ENCODE results near the gene ECD.
A peak's percentile ranks its signal among the peaks of the same experiment; 100 is the strongest.
"Not testable (repeated sequence)": the region's sequence is repeated elsewhere in the genome, so short reads cannot be mapped to it uniquely, and the experiment has no call there.

ECD gene

DNA sequence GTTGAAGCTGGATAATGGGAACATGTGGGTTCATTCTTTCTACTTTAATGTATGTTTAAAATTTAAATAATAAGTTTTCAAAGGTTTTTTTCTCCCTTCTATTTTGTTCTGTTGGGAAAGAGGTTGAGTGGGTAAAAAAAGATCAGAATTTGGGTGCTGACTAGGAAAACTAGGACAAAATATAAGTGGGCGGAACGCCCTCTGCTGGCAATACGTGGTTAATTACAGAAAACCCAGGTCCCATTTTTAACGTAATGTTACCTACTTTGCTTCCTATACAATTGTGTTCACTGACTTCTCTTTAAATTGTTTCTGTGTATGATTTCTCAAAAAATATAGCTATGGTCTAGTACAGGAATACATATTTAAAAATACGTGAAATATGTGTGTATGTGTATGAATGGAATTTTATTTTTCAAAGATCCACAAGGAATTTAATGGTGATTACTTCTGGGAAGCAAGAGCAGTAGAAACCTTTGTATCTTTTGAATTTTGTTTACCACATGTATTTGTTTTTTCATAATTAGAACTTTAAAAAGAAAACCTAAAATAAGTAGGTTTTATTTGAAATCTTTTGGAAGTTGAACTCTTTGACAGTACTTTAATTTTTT lies 8.7 kb downstream of the ECD start:
- peak; percentile 12 to 50 (median 35) for DNase-seq

DNA sequence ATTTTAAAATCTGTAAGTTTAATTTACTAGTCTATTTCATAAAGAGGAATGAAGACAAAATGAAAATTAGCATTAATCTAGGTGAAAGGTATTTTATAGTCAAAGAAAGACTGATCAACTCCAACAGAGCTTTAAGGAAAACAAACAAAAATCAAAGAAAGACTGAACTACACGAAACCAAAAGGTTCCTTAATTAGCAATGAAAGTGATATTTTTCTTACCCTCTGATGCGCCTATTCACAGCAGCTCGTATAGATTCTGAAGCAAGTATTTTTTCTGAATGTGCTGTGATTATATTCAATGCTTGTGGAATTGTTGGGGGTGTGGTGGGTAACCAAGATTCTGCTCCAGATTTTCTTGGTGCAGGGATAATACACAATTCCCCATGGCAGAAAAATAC lies 11.8 kb downstream of the ECD start:
- DNase-seq: no peak

DNA sequence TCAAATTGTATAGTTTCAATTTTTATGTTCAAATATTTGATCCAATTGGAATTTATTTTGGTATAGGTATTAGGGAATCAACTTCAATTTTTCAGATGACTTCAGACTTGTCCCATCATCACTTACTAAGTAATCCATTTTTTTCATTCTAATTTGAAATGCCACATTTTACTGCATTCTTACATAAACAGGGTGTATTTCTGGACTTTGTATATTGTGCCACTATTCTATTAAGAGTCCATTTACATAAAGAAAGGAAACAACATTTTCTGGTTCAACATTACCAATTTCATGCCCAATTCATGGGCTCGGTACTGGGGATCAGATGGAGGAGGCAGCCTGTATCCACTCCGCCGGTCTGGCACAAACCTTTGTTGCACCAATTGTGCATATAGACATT lies 15.8 kb downstream of the ECD start:
- DNase-seq: no peak

DNA sequence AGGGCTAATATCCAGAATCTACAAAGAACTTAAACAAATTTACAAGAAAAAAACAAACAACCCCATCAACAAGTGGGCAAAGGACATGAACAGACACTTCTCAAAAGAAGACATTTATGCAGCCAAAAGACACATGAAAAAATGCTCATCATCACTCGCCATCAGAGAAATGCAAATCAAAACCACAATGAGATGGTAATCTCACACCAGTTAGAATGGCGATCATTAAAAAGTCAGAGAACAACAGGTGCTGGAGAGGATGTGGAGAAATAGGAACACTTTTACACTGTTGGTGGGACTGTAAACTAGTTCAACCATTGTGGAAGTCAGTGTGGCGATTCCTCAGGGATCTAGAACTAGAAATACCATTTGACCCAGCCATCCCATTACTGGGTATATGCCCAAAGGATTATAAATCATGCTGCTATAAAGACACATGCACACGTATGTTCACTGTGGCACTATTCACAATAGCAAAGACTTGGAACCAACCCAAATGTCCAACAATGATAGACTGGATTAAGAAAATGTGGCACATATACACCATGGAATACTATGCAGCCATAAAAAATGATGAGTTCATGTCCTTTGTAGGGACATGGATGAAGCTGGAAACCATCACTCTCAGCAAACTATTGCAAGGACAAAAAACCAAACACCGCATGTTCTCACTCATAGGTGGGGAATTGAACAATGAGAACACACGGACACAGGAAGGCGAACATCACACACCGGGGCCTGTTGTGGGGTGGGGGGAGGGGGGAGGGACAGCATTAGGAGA lies 17.0 kb downstream of the ECD start:
- not testable (repeated sequence) for DNase-seq

DNA sequence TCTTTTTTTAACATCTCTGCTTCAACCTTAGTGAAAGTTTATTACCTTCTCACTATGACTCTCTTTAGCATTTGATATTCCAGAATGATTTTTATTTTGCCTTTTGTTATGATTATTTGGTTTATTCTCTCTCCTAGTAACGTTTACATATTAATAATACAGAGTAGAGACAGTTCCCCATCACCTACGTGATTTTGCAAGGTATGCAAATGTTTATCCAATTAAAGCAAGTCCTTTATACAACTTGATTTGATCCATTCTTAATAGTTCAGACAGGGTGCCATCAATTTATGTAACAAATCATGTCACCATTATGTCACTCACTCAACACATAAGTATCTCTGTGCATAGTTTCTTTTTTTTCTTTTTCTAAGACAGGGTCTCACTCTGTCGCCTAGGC lies 26.2 kb downstream of the ECD start:
- DNase-seq: no peak

DNA sequence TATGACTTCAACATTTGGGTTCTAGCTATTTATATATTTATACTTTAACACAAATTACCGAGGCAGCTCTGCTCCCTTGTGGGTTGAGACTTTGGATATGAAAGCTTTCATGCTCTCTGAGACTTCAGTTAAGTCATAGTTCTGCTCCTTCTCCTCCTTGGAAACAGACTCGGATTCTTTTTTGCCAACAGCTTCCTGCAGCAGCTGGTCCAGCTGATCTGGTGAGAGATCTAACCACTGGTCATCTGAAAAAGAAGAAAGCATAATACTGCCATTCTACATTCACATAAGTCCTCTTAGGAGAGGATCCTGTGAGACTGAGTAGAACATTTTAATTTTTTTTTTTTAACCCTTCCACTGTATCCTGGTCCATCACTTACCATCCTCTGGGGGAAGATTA lies 28.6 kb downstream of the ECD start:
- DNase-seq: no peak

DNA sequence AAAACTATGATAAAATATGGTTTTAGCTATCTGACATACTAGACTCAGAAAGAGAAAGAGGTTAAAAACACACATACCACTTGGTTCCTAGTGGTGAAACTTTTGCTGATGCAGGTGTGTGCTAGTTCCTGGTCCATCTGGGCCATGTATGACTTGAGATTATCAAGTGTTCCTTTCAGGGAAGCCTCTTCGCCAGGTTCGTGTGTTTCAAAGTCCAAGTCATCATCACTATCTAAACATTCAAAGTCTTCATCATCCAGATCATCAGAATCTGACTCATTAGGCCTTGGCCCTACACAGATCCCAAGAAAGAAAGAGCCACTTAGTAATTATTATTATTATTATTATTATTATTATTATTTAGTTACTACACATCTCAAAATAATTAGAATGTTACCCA lies 31.2 kb downstream of the ECD start:
- no peak for DNase-seq

DNA sequence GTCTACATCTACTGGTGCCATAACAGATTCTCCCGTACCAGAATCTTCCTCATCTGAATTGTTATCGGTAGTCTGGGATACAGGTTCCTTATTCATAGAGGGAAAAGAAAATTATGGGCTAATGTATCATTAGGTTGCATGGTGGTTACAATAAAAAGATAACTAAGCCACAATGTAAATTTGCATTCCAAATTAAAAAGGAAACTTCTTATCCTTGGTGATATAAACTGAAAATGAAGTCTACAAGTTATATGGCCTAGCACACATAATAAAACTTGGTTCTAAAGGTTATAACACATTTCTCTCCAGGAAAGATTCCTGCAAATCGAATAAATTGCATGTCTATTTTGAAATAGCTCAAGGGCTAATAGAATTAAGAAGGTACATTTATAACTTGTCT lies 33.1 kb downstream of the ECD start:
- no peak for DNase-seq

DNA sequence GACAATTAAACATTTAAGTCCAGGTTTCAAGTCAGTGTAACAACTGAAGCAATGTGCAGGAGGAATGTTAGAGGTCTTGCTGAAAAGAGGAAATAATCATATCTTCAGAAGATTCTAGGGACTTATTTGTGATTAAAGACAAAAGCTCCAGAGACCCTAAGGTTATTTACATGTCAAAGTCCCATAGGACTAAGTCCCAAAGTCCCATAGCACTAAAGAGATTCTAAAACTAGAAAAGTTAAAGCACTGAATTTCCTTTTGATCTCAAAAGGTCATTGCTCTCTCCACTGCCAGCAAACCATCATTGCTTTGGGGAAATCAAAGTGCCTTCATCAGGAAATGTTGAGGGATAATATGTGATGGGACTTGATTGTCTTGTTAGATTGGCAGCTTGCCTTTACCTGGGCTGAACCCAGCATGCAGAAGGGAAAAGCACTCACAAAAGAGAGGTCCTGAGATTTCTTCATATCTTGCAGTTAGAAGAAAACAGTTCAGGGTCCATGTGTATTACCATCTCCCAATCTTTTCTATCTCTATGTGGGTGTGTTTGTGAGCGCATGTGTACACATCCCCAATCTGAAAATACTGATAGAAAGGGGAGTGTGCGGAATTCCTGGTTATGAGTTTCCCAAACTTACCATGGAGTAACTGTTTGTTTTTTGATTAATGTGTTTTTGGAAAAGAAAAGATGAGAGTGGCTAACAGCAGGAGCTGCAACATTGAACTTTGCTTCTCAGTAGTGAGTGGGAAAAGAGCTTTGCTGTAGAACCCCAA lies 35.7 kb downstream of the ECD start:
- no peak for DNase-seq

DNA sequence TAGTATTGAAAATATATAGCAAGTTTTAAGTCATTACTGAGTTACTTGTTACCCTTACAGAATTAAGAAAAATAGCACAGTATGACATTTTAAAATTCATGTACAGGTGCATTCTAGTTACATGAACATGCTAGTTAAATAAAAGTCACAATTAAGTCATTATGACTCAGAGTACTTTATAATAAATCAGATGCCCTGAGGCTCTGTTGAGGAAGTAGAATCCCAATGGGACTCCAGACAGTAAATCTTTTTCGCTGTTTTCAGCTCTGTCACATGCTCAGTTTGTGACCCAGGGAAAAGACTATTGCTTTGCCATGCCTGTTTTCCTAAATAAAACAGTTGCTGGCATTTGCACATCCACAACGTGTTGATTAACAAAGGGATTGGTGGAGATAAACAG lies 36.5 kb downstream of the ECD start:
- DNase-seq: no peak

DNA sequence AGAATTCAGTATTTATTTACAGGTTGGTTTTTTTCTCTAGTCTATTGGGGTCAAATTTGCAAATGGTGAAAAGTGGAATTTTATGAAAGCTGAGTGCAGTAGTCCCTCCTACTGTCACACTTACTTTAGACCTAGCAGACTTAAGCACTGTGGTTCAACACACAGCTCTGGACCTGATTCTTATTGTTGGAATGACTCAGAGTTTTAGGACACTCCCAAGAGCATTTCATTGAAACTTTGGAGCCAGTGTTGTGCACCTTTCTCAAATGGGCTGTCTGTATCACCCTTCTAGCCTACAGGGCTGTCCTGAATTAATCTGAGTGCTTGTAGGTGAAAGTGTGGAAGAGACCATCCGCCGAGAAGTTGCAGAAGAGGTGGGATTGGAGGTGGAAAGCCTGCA lies 41.5 kb downstream of the ECD start:
- no peak for DNase-seq

DNA sequence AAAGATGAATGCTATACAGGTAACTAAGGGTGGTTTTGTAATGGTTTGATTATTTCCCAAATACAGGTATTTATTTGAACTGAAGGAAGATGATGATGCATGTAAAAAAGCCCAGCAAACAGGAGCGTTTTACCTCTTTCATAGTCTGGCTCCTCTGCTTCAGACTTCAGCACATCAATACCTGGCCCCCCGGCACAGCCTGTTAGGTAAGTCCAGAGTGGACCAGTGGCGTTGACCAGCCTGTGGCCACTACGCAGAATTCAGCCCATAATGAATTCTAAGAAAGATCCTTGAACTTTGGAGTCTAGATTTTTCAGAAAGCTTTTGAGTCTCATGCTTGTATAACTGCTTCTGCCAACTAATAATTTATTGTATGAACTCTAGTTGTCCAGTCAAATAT lies 47.9 kb downstream of the ECD start:
- no peak for DNase-seq

DNA sequence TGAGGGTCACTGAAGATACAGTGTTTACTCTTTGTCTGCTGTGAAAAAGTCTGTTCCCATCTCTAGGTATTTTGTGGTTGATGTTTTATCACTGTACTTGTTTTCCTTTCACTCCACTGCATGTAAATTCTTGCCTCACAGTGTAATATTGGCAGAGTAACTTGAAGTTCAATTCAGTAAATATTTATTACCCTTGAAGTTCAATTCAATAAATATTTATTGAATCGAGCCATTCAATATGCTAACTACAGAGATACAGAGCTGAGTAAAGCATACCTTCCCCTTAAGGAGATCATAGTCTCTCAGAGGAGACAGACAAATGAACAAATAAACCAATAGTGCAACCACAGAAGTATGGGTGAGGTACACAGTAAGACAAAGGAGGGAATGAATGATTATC lies 48.4 kb downstream of the ECD start:
- no peak for DNase-seq

DNA sequence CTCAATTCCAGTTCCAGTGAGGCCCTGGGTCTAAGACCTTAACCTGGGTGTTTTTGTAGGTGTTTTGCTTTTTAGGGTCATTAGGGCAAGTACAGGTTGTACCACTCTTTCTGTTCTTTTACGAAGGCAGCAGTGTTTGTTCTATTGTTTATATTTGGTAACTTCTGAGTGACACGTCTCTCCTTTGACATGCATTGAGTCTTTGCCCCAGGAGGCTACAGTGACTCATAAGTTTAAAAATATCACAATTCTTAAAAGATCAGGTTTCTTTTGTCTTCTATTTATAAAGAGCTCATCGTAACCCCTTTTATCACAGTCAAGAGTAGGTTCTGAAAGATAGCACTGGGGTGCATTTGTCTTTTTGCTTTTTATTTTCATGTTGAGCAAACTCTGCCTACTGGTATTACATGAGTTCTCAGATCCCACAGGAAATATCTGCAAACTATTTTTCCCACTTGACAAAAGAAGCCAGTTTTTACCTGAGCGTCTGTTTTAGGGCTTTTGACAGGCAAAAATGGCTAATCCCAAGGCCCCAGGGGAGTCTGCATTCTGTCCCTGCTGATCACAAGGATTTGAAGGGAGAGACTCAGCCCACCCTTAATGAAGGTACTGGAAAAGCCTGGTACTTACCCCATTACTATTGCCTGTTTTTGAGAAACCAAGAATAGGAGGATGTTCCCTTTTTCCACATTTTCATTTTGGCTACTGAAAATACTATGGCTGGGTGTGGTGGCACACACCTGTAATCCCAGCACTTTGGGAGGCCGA lies 49.6 kb downstream of the ECD start:
- DNase-seq: no peak

DNA sequence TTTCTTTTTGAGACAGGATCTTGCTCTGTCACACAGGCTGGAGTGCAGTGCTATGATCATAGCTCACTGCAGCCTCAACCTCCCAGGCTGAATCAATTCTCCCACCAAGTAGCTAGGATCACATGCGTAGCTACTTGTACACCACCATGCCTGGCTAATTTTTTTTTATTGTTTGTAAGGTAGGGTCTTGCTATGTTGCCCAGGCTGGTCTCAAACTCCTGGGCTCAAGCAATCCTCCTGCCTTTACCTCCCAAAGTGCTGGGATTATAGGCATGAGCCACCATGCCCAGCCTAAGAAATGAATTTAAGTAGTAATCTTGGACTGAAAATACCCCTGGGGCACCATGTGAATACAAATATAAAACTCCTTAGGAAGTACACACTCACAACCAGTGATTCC lies 51.8 kb downstream of the ECD start:
- DNase-seq: no peak

DNA sequence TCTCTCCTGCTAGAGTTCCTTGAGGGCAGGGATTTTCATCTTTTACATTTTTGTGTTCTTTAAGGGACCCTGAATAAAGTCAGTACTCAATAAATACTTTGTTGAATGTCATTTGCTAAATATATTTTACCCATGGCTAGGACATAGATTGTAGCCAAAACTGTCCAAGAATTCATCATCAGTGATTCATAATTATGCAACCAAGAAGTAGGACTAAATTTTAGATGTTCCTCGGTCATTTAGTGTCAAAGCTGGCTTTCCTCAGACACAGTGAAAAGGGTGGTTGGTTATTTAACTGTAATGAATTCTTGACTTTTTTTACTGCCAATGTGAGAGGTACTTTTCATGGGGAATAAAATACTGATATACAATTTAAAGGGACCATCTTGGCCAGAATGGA lies 54.3 kb downstream of the ECD start:
- no peak for DNase-seq

DNA sequence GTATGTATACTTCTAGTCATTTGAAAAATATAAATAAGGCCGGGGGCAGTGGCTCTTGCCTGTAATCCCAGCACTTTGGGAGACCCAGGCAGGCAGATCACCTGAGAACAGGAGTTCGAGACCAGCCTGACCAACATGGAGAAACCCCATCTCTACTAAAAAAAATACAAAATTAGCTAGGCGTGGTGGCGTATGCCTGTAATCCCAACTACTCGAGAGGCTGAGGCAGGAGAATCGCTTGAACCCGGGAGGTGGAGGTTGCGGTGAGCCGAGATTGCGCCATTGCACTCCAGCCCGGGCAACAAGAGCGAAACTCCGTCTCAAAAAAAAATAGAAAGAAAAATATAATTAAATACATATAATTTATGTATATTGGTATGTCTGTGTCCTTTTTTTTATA lies 55.8 kb downstream of the ECD start:
- not testable (repeated sequence) for DNase-seq

DNA sequence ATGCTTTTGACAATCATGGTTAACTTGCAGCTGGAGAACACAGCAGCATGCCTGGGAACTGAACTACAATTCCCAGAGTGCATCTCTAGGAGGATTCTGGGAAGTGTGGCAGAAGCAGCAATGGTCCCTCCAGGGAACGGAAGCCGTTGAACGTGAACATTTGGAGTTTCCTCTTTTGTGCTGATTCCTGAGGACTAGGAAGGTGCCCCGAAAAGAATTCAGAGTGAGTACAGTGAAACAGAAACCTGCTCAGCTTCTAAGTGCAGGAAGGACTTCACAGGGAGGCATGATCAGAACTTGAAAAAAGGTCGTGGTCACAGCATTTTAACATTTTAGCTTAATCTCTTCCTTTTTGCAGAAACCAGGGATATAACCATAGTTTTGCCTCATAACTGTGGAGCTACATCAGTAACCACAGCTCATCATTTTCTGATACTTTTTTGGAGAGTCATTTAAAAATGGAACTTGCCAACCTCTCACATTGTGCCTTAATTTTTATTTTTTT lies 57.4 kb downstream of the ECD start, which contains the start of gene NUDT13:
TSS of gene NUDT13 (plus strand) at position 111 of the 505 bp plus-strand sequence. CDS start 3,911 bp downstream, outside the sequence.
- peak in 4 of 5 donors; percentile 19 to 59 (median 30) for DNase-seq

DNA sequence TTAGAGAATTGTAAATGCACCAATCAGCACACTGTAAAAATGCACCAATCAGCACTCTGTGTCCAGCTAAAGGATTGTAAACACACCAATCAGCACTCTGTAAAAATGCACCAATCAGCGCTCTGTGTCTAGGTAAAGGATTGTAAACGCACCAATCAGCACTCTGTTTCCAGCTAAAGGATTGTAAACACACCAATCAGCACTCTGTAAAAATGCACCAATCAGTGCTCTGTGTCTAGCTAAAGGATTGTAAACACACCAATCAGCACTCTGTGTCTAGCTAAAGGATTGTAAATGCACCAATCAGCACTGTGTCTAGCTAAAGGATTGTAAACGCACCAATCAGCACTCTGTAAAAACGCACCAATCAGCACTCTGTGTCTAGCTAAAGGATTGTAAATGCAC lies 58.6 kb downstream of the ECD start:
- not testable (repeated sequence) for DNase-seq

DNA sequence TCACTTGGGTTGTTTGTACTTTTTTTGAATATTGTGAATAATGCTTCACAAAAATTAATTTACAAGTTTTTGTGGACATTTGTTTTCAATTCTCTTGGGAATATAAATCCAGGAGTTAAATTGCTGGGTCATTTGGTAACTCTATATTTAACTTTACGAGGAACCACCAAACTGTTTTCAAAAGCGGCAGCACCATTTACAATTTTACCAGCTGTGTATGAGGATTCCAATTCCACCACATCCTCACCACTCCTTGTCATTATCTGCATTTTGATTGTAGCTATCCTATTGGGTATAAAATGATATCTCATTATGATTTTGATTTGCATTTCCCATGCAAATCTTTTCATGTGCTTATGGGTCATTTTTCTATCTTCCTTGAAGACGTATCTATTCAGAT lies 61.5 kb downstream of the ECD start:
- no peak for DNase-seq

DNA sequence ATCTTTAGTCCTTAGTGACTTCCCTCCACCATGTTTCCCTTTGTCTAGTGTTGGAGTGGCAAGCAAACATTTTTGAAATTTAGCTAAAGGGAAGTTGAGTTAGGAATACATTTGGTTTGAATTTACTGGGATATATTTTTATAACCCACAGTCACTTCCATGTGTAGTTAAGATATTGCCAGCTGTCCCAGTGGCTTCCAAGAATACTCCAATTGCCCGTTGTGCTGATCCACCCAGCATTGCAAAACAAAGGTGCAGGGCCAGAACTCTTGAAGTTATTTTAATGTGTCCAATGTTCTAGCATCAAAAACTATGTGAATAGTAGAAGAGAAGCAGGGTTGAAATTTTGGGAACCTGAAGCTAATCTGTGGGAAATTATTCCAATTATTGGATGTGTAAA lies 68.7 kb downstream of the ECD start:
- DNase-seq: no peak

DNA sequence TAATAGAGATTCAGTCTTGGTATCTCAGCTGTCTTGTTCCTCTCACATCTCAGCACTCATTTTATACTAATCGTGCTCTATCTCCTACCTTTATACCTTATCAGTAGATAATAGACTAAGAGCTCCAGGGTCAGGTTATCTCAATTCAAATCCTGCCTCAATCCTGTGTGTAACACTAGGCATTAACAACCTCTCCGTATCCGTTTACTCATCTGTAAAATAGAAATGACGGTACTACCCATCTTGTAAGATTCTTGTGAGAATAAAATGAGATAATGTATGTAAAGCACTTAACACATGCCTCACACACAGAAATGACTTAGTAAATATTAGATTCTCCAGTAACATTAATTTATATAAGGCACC lies 70.5 kb downstream of the ECD start:
- no peak for DNase-seq
